ENCODE measurements around the gene KRTAP20-1. TPM values are rescaled to one million over a fixed set of nuclear protein-coding genes. Genes with fewer than 3 reads are reported as not detected.

KRTAP20-1 gene
- not detected for total RNA-seq

GRCh38 chr21:30616125-30616524 is at the start of gene KRTAP20-1:
Gene KRTAP20-1 (plus strand): TSS chr21:30616425. CDS start chr21:30616455, 30 bp downstream.
- Mint-ChIP-seq H3K27ac (no peak within 1 kb of the TSS), H3K4me1 (no peaks in the 10 kb centered on the region), H3K4me3 (no peak within 1 kb of the TSS), H3K36me3 (ENCODE audit: low read depth) (no peaks in the 10 kb centered on the region), H3K27me3 (no peaks in the 10 kb centered on the region), H3K9me3 (peaks cover 3% of the 10 kb centered on the region)
- no peak for ATAC-seq (replicated peaks)

DNA sequence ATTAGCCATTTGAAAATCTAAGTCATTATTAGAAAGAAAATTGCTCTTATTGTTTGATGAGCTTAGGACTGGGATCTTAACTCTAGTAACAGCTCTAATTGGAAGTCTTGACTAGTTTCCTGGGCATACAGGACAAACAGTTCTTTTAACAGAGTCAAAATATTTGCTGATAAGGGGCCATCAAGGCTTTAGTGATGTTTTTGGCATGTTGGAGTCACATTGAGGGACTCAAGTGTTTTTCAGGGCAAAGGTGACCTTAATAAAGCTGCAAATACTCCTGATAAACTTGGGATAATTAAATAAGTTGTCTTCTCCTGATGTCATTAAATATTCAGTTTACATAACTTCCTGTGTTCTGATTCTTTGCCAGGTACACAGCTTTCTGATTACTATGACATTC is 48.6 kb upstream of the KRTAP20-1 start:
- H3K9me3 Mint-ChIP-seq: no peaks in the 10 kb centered on the region
- H3K36me3 Mint-ChIP-seq (ENCODE audit: low read depth): no peaks in the 10 kb centered on the region
- H3K27ac Mint-ChIP-seq: no peak overlapping the region
- H3K27me3 Mint-ChIP-seq: no peaks in the 10 kb centered on the region
- no peaks in the 10 kb centered on the region for H3K4me1 Mint-ChIP-seq
- no peak for ATAC-seq (replicated peaks)
- H3K4me3 Mint-ChIP-seq: no peak overlapping the region

DNA sequence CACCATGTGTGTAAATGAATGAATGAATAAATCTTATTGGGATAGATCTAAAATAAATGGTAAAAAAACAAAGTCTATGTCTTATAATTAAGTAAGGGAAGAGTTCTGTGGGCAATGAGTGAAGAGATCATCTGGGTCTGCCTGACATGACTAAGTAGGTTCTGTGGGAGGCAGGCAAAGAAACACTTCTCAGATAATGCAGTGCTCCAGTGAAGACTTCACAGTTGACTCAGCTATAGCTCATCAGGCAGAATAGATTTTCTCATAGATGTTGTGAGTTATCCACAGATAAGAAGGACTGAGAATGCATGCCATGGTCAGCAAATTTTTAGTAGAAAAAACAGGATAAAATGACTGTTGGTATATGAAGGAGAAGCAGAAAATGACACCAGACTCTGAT is 38.5 kb upstream of the KRTAP20-1 start:
- Mint-ChIP-seq H3K27ac (no peak overlapping the region), H3K9me3 (no peaks in the 10 kb centered on the region), H3K27me3 (peaks cover 3% of the 10 kb centered on the region), H3K4me1 (no peaks in the 10 kb centered on the region), H3K36me3 (ENCODE audit: low read depth) (no peaks in the 10 kb centered on the region), H3K4me3 (no peak overlapping the region)
- peak; percentile 56 for ATAC-seq (replicated peaks)

DNA sequence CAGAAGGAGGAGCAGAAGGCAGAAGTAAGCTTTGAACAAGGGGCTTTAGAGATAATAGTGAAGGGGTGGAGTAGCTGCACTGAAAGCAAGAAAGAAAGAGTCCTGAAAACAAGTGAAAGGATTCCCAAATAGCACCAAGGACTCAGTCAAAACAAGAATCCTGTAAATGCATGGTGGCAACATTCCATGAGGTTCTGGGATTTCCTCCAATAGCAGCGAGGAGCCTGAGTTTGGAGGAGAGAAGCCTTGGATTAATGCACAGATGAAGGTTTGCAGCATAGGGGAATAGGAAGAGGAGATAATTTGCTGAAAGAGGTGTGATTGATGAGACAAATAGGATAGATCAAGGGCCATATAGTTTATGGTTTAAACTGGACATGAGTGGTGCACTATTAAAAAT is 36.9 kb upstream of the KRTAP20-1 start:
- Mint-ChIP-seq H3K36me3 (ENCODE audit: low read depth) (no peaks in the 10 kb centered on the region), H3K27ac (no peak overlapping the region), H3K27me3 (peaks cover 6% of the 10 kb centered on the region), H3K4me3 (no peak overlapping the region), H3K9me3 (no peaks in the 10 kb centered on the region), H3K4me1 (no peaks in the 10 kb centered on the region)
- ATAC-seq (replicated peaks): no peak

- H3K36me3 Mint-ChIP-seq (ENCODE audit: low read depth): no peaks in the 10 kb centered on the region
- no peak overlapping the region for H3K27ac Mint-ChIP-seq
- H3K27me3 Mint-ChIP-seq: peaks cover 10% of the 10 kb centered on the region
- H3K4me3 Mint-ChIP-seq: no peak overlapping the region
- ATAC-seq (replicated peaks): no peak
- no peaks in the 10 kb centered on the region for H3K4me1 Mint-ChIP-seq
- H3K9me3 Mint-ChIP-seq: no peaks in the 10 kb centered on the region
Measured at GRCh38 chr21:30580132-30580531, 36.1 kb upstream of the KRTAP20-1 start.

- H3K27ac Mint-ChIP-seq: no peak overlapping the region
- H3K9me3 Mint-ChIP-seq: no peaks in the 10 kb centered on the region
- no peaks in the 10 kb centered on the region for H3K36me3 Mint-ChIP-seq (ENCODE audit: low read depth)
- no peaks in the 10 kb centered on the region for H3K4me1 Mint-ChIP-seq
- H3K4me3 Mint-ChIP-seq: no peak overlapping the region
- H3K27me3 Mint-ChIP-seq: peaks cover 8% of the 10 kb centered on the region
- no peak for ATAC-seq (replicated peaks)
Measured at GRCh38 chr21:30582870-30583269, 33.4 kb upstream of the KRTAP20-1 start.

GRCh38 chr21:30590297-30590696 is 25.9 kb upstream of the KRTAP20-1 start, which contains the start of gene KRTAP22-2:
Gene KRTAP22-2 (minus strand): TSS chr21:30590397.
- Mint-ChIP-seq H3K27me3 (no peaks in the 10 kb centered on the region), H3K4me1 (no peaks in the 10 kb centered on the region), H3K36me3 (ENCODE audit: low read depth) (no peaks in the 10 kb centered on the region), H3K9me3 (no peaks in the 10 kb centered on the region), H3K4me3 (no peak within 1 kb of the TSS), H3K27ac (no peak within 1 kb of the TSS)
- ATAC-seq (replicated peaks): no peak

GRCh38 chr21:30592140-30592539 is 24.1 kb upstream of the KRTAP20-1 start, which contains the start of gene KRTAP6-3:
Gene KRTAP6-3 (plus strand): TSS chr21:30592440. CDS start chr21:30592446, 6 bp downstream.
- no peaks in the 10 kb centered on the region for H3K27me3 Mint-ChIP-seq
- no peak within 1 kb of the TSS for H3K27ac Mint-ChIP-seq
- H3K4me3 Mint-ChIP-seq: no peak within 1 kb of the TSS
- no peaks in the 10 kb centered on the region for H3K4me1 Mint-ChIP-seq
- H3K36me3 Mint-ChIP-seq (ENCODE audit: low read depth): no peaks in the 10 kb centered on the region
- no peaks in the 10 kb centered on the region for H3K9me3 Mint-ChIP-seq
- ATAC-seq (replicated peaks): no peak

GRCh38 chr21:30598802-30599201 is 17.4 kb upstream of the KRTAP20-1 start, which contains the start of gene KRTAP6-2:
Gene KRTAP6-2 (minus strand): TSS chr21:30598902. CDS start chr21:30598874, 28 bp downstream.
- no peaks in the 10 kb centered on the region for H3K4me1 Mint-ChIP-seq
- H3K9me3 Mint-ChIP-seq: peaks cover 5% of the 10 kb centered on the region
- peaks cover 4% of the 10 kb centered on the region for H3K27me3 Mint-ChIP-seq
- H3K27ac Mint-ChIP-seq: no peak within 1 kb of the TSS
- H3K4me3 Mint-ChIP-seq: no peak within 1 kb of the TSS
- no peak for ATAC-seq (replicated peaks)
- H3K36me3 Mint-ChIP-seq (ENCODE audit: low read depth): no peaks in the 10 kb centered on the region

- H3K4me1 Mint-ChIP-seq: no peaks in the 10 kb centered on the region
- ATAC-seq (replicated peaks): no peak
- H3K9me3 Mint-ChIP-seq: peaks cover 5% of the 10 kb centered on the region
- no peak within 1 kb of the TSS for H3K4me3 Mint-ChIP-seq
- peaks cover 4% of the 10 kb centered on the region for H3K27me3 Mint-ChIP-seq
- H3K27ac Mint-ChIP-seq: no peak within 1 kb of the TSS
- no peaks in the 10 kb centered on the region for H3K36me3 Mint-ChIP-seq (ENCODE audit: low read depth)
Measured at GRCh38 chr21:30600787-30601186, 15.4 kb upstream of the KRTAP20-1 start, which contains the start of gene KRTAP22-1. Gene KRTAP22-1 (plus strand): TSS chr21:30601087.

GRCh38 chr21:30605968-30606367 is 10.3 kb upstream of the KRTAP20-1 start:
- peaks cover 8% of the 10 kb centered on the region for H3K9me3 Mint-ChIP-seq
- peaks cover 4% of the 10 kb centered on the region for H3K27me3 Mint-ChIP-seq
- H3K4me1 Mint-ChIP-seq: no peaks in the 10 kb centered on the region
- no peak overlapping the region for H3K27ac Mint-ChIP-seq
- H3K4me3 Mint-ChIP-seq: no peak overlapping the region
- no peak for ATAC-seq (replicated peaks)
- no peaks in the 10 kb centered on the region for H3K36me3 Mint-ChIP-seq (ENCODE audit: low read depth)

GRCh38 chr21:30612132-30612531 is 4.1 kb upstream of the KRTAP20-1 start:
- H3K4me1 Mint-ChIP-seq: no peaks in the 10 kb centered on the region
- H3K36me3 Mint-ChIP-seq (ENCODE audit: low read depth): no peaks in the 10 kb centered on the region
- H3K27ac Mint-ChIP-seq: no peak overlapping the region
- peaks cover 7% of the 10 kb centered on the region for H3K9me3 Mint-ChIP-seq
- no peaks in the 10 kb centered on the region for H3K27me3 Mint-ChIP-seq
- ATAC-seq (replicated peaks): no peak
- H3K4me3 Mint-ChIP-seq: no peak overlapping the region

DNA sequence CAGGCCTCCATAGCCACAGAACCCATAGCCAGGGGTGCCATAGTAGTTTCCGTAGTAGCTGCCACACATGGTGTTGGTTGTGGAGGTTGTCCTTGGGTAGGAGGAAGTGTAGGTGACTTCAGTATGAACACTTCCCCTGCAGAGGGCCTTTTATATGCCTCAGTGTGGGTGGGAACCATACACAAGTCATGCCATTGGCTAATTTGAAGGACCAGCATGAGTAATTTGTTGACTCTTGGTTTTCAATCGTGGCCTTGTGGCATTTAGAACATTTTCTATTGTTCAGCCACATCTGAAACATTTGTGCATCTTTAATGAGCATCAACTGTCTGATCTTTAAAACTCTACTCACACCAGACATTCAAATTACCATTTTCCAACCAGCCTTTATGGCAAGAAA is 2.4 kb upstream of the KRTAP20-1 start, which contains the start of gene KRTAP6-1:
TSS of gene KRTAP6-1 (minus strand) at position 95 of the 400 bp plus-strand sequence. CDS start at position 69, 26 bp downstream.
- Mint-ChIP-seq H3K27ac (no peak within 1 kb of the TSS), H3K36me3 (ENCODE audit: low read depth) (no peaks in the 10 kb centered on the region), H3K27me3 (no peaks in the 10 kb centered on the region), H3K9me3 (peaks cover 7% of the 10 kb centered on the region), H3K4me1 (no peaks in the 10 kb centered on the region), H3K4me3 (no peak within 1 kb of the TSS)
- peak; percentile 35 for ATAC-seq (replicated peaks)

- Mint-ChIP-seq H3K9me3 (peaks cover 7% of the 10 kb centered on the region), H3K27me3 (no peaks in the 10 kb centered on the region), H3K4me3 (no peak overlapping the region), H3K4me1 (no peaks in the 10 kb centered on the region), H3K27ac (no peak overlapping the region), H3K36me3 (ENCODE audit: low read depth) (no peaks in the 10 kb centered on the region)
- ATAC-seq (replicated peaks): no peak
Measured at GRCh38 chr21:30615199-30615598, 1.0 kb upstream of the KRTAP20-1 start.

DNA sequence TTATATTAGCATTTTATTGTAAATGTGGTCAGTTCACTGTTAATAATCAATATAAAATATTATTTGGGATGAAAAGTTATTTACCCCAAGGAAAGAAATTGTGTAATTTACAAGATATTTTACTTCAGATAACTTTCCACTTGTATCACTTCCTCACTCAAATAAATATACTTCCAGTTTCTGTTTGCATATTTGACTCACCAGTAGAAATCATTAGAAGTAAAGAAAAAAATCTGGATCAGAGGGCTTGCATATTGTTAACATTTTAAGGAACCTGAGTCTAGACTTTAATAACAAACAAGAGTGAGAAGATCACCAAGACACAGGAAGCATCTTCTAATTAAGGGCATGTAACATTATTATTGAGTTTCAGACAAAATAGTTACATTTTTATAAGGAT is 3.9 kb downstream of the KRTAP20-1 start:
- no peak for ATAC-seq (replicated peaks)
- no peaks in the 10 kb centered on the region for H3K36me3 Mint-ChIP-seq (ENCODE audit: low read depth)

DNA sequence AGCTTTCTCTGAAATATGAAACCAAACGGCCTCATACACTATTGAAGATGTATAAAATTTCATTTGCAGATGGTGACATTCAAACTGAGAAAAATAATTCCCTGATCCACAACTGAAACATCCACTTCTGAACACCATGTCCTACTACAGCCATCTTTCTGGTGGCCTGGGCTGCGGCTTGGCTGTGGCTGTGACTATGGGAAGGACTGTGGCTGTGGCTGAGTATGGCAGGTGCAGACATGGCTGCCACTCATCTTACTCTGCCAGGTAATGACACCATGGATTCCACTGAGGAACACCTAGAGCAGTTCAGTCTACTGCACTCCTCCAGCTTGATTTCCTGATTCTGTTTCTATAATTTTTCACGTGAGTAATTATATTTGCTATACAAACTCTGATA is 4.3 kb downstream of the KRTAP20-1 start, which contains the start of gene KRTAP20-4:
TSS of gene KRTAP20-4 (plus strand) at position 106 of the 400 bp plus-strand sequence.
- no peak within 1 kb of the TSS for H3K4me3 Mint-ChIP-seq
- ATAC-seq (replicated peaks): no peak
- no peaks in the 10 kb centered on the region for H3K36me3 Mint-ChIP-seq (ENCODE audit: low read depth)
- no peak within 1 kb of the TSS for H3K27ac Mint-ChIP-seq
- no peaks in the 10 kb centered on the region for H3K27me3 Mint-ChIP-seq
- no peaks in the 10 kb centered on the region for H3K4me1 Mint-ChIP-seq
- peaks cover 3% of the 10 kb centered on the region for H3K9me3 Mint-ChIP-seq

More for the DNA sequence above, 3.9 kb downstream of the KRTAP20-1 start:
- no peaks in the 10 kb centered on the region for H3K27me3 Mint-ChIP-seq
- no peak overlapping the region for H3K27ac Mint-ChIP-seq
- peaks cover 3% of the 10 kb centered on the region for H3K9me3 Mint-ChIP-seq
- no peaks in the 10 kb centered on the region for H3K4me1 Mint-ChIP-seq
- H3K4me3 Mint-ChIP-seq: no peak overlapping the region
